Right atrium auricular region (tissue), 2 donors: Measurements from ENCODE around the gene ACAD11. TPM values are rescaled to one million over a fixed set of nuclear protein-coding genes. Genes with fewer than 3 reads are reported as not detected.
"Not testable (repeated sequence)": the region's sequence is repeated elsewhere in the genome, so short reads cannot be mapped to it uniquely, and the experiment has no call there.

Experiments used
- DNase-seq: peaks from one replicate; pipeline ENCODE4 v3.0.0-alpha.2; 2019; ENCODE audit warnings: low spot score
- H3K27ac ChIP-seq, 2 donors: fragments of 200-600 bp; sonication (generic); 1 replicate in 1 of 2; 2 replicates in 1 of 2; pipeline ENCODE4 v1.5.1; 2016 to 2019
- H3K27me3 ChIP-seq, 2 donors: fragments of 200-600 bp; sonication (generic); one replicate each; pipeline versions ENCODE4 v1.5.1 to v1.6.0; 2017 to 2019
- H3K36me3 ChIP-seq: fragments of 200-600 bp; sonication (generic); one replicate; pipeline ENCODE4 v1.5.1; 2016
- H3K4me1 ChIP-seq, 2 donors: fragments of 200-600 bp; sonication (generic); one replicate each; pipeline versions ENCODE4 v1.5.1 to v1.6.0; 2017 to 2019
- H3K4me3 ChIP-seq, 2 donors: fragments of 200-600 bp; sonication (generic); 1 replicate in 1 of 2; 2 replicates in 1 of 2; pipeline ENCODE4 v1.5.1; 2017 to 2019; ENCODE audit warnings: mild to moderate bottlenecking in 1 of 2, moderate library complexity in 1 of 2
- H3K9me3 ChIP-seq, 2 donors: fragments of 200-600 bp; sonication (generic); one replicate each; pipeline ENCODE4 v1.5.1; 2019
- total RNA-seq, 2 donors: library from RNA; depleted of rRNA; stranded (reverse); fragments of >200 nt; gene quantifications; one replicate each; pipeline ENCODE4 v1.1.0, GENCODE V29; 2016
- TF ChIP-seq, protein P1 (sequence below), 2 donors: fragments of 200-600 bp; sonication (generic); IDR thresholded peaks; one replicate each; pipeline ENCODE4 v1.5.1; 2019; ENCODE audit warnings: antibody characterized with exemption in 2 of 2

The ACAD11 gene
- total RNA-seq, 2 donors from 2014 or later: 18.0 to 26.0 TPM

GRCh38 chr3:132564070-132564465, 95.5 kb downstream of the ACAD11 start:
- Histone ChIP-seq H3K27ac (no peak overlapping the region), H3K4me3 (no peak overlapping the region), H3K4me1 (no peaks in the 10 kb centered on the region), H3K9me3 (no peaks in the 10 kb centered on the region), H3K27me3 (no peaks in the 10 kb centered on the region), H3K36me3 (peaks cover 6% of the 10 kb centered on the region)
- TF ChIP-seq, protein P1, sequence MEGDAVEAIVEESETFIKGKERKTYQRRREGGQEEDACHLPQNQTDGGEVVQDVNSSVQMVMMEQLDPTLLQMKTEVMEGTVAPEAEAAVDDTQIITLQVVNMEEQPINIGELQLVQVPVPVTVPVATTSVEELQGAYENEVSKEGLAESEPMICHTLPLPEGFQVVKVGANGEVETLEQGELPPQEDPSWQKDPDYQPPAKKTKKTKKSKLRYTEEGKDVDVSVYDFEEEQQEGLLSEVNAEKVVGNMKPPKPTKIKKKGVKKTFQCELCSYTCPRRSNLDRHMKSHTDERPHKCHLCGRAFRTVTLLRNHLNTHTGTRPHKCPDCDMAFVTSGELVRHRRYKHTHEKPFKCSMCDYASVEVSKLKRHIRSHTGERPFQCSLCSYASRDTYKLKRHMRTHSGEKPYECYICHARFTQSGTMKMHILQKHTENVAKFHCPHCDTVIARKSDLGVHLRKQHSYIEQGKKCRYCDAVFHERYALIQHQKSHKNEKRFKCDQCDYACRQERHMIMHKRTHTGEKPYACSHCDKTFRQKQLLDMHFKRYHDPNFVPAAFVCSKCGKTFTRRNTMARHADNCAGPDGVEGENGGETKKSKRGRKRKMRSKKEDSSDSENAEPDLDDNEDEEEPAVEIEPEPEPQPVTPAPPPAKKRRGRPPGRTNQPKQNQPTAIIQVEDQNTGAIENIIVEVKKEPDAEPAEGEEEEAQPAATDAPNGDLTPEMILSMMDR (IDR thresholded peaks at IDR 0.05): no peak
- DNase-seq: no peak

GRCh38 chr3:132563420-132564069, 96.1 kb downstream of the ACAD11 start:
- Histone ChIP-seq H3K27ac (no peak overlapping the region), H3K36me3 (peaks cover 6% of the 10 kb centered on the region), H3K9me3 (no peaks in the 10 kb centered on the region), H3K4me3 (no peak overlapping the region), H3K4me1 (no peaks in the 10 kb centered on the region), H3K27me3 (no peaks in the 10 kb centered on the region)
- TF ChIP-seq, protein P1 (IDR thresholded peaks at IDR 0.05): no peak
- no peak for DNase-seq

DNA sequence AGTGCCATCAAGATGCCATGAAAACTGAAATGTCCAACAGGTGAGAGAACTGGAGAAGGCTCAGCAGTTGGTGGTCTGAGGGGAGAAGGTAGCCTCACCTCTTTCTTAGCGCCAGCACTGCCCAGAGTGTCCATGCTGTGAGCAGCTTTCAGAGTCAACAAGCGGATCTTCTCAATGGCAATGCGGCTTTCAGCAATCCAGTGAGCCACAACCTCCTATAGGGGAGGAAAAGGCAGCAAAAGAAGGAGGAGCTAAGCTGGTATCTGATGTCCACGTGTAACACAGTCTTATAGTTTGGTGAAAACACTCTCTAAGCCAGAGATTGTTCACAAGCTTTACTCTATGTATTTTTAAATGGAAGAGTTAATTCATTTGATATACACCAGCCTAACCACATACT, 98.6 kb downstream of the ACAD11 start:
- TF ChIP-seq, protein P1 (IDR thresholded peaks at IDR 0.05): no peak
- DNase-seq: no peak
- peaks cover 10% of the 10 kb centered on the region for H3K36me3 ChIP-seq

DNA sequence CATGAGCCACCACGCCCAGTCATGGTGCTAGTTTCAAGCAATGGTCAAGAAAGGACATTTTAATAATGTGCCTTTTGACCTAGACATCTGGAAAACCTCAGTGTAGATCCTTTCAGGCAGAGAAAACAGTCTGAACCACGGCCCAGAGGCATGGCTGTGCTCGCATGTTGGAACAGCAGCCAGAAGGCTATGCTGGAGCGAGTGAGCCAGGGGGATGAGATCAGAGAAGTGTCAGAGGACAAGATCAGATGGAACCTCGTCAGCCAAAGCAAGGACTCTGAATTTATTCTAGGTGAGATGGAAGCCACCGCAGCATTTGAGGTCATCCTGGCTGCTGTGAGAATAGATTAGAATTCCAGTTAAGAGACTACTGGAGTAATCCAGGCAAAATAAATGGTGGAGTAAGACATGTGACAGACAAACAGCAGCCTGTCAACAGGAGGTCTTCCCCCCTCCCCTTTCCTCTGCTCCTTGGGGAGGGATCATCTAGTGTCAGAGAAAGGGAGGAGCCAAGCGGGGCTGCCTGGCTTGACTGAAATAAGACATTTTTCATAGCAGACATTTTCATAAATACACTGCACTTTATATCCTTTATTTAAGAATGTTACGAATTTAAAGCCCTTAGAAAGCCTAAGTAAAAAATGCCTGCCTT, 103.0 kb downstream of the ACAD11 start:
- peak overlapping the region; percentile 50 to 71 for H3K27ac ChIP-seq
- no peak for DNase-seq
- H3K27me3 ChIP-seq: no peaks in the 10 kb centered on the region
- peaks cover 0 to 18% of the 10 kb centered on the region in 2 donors for H3K4me1 ChIP-seq
- TF ChIP-seq, protein P1 (IDR thresholded peaks at IDR 0.05): no peak
- H3K4me3 ChIP-seq: no peak overlapping the region
- peaks cover 10% of the 10 kb centered on the region for H3K36me3 ChIP-seq
- no peaks in the 10 kb centered on the region for H3K9me3 ChIP-seq

More for the DNA sequence above, 98.6 kb downstream of the ACAD11 start:
- no peaks in the 10 kb centered on the region for H3K27me3 ChIP-seq
- H3K4me1 ChIP-seq: peaks cover 0 to 11% of the 10 kb centered on the region in 2 donors
- H3K9me3 ChIP-seq: no peaks in the 10 kb centered on the region
- H3K27ac ChIP-seq: no peak overlapping the region
- no peak overlapping the region for H3K4me3 ChIP-seq

DNA sequence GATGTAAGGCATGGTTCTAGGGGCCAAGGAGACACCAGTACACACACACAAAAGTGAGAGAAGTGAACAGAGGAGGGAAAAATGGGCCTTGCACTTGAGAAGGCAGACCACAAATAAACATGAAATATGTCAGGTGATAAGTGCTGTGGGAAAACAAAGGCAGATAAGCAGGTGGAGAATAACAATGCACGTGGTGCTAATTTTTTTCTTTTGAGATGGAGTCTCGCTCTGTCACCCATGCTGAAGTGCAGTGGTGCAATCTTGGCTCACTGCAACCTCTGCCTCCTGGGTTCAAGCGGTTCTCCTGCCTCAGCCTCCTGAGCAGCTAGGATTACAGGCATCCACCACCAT, 103.6 kb downstream of the ACAD11 start:
- not testable (repeated sequence) for H3K9me3 ChIP-seq, H3K27me3 ChIP-seq, H3K4me3 ChIP-seq, H3K36me3 ChIP-seq, DNase-seq
- Histone ChIP-seq H3K27ac (peak overlapping the region; percentile 50 to 71), H3K4me1 (peaks cover 0 to 19% of the 10 kb centered on the region in 2 donors)

DNA sequence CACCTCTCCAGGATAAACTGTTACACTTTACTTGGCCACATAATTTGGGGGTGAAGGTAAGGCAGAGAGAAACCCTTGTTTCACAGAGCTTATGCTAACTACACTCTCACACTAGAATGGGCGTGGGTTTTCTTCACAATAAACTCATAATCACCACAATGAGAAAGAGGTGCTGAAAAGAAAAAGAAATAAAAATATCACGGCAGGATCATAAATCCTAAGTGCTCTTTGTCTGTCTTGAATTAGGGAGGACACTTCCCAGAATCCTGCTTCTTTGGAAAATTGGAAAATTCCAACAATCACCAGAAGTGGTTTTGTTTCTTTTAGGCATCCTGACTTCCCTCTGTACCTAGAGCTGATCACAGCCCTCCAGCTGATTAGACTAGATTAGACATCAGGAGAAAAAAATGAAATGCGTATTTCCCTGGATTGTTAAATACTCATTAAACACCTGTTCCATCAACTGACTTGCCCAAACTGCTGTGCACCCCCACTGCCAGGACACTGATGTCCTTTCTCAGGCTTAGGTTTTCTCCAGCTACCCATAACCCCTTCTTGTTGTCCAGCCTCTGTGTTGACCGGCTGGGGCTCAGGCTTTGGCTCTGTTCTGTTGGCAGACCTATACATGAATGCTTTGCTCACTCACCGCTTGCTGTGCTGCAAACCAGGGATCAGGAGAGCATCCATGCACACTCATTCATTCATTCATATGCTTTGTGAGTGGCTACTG, 104.1 kb downstream of the ACAD11 start:
- peaks cover 0 to 24% of the 10 kb centered on the region in 2 donors for H3K4me1 ChIP-seq
- no peak for DNase-seq
- TF ChIP-seq, protein P1 (IDR thresholded peaks at IDR 0.05): no peak

More for the DNA sequence above, 104.1 kb downstream of the ACAD11 start:
- no peaks in the 10 kb centered on the region for H3K27me3 ChIP-seq
- H3K27ac ChIP-seq: no peak overlapping the region
- no peak overlapping the region for H3K4me3 ChIP-seq
- no peaks in the 10 kb centered on the region for H3K9me3 ChIP-seq
- H3K36me3 ChIP-seq: peaks cover 4% of the 10 kb centered on the region
